Esophagus muscularis mucosa (tissue), 4 donors: ENCODE data around the gene NAP1L2. TPM values are rescaled to one million over a fixed set of nuclear protein-coding genes. Genes with fewer than 3 reads are reported as not detected.
A peak's percentile ranks its signal among the peaks of the same experiment; 100 is the strongest.
"Not testable (repeated sequence)": the region's sequence is repeated elsewhere in the genome, so short reads cannot be mapped to it uniquely, and the experiment has no call there.

Experiments used
- DNase-seq: peaks from one replicate; pipeline ENCODE4 v3.0.0-alpha.2; 2017; ENCODE audit errors: extremely low spot score
- H3K27ac ChIP-seq, 4 donors: fragments of 200-600 bp; sonication (generic); replicated peaks in 1 of 4; 1 replicate in 3 of 4; 2 replicates in 1 of 4; pipeline ENCODE4 v1.5.1; 2016 to 2019; ENCODE audit warnings: mild to moderate bottlenecking in 1 of 4
- H3K27me3 ChIP-seq, 4 donors: fragments of 200-600 bp; sonication (generic); one replicate each; pipeline versions ENCODE4 v1.5.1 to v1.6.0; 2016 to 2019
- H3K36me3 ChIP-seq, 4 donors: fragments of 200-600 bp; sonication (generic); one replicate each; pipeline ENCODE4 v1.5.1; 2016 to 2019
- H3K4me1 ChIP-seq, 4 donors: fragments of 200-600 bp; sonication (generic); one replicate each; pipeline ENCODE4 v1.5.1; 2016 to 2019
- H3K4me3 ChIP-seq, 4 donors: fragments of 200-600 bp; sonication (generic); 1 replicate in 2 of 4; 2 replicates in 2 of 4; pipeline ENCODE4 v1.5.1; 2016 to 2019; ENCODE audit warnings: mild to moderate bottlenecking in 4 of 4, moderate library complexity in 1 of 4
- H3K9me3 ChIP-seq, 4 donors: fragments of 200-600 bp; sonication (generic); 1 replicate in 3 of 4; 2 replicates in 1 of 4; pipeline ENCODE4 v1.5.1; 2016 to 2019
- EP300 ChIP-seq: sonication (generic); formaldehyde crosslinking; IDR thresholded peaks from one replicate; pipeline ENCODE4 v1.6.1; 2017; ENCODE audit warnings: antibody characterized with exemption
- POLR2A ChIP-seq: fragments of 450-650 bp; IDR thresholded peaks from one replicate; pipeline ENCODE4 v1.6.1; 2017; ENCODE audit warnings: antibody characterized with exemption, moderate library complexity, mild to moderate bottlenecking, low read depth
- POLR2AphosphoS5 ChIP-seq, 2 donors: sonication (generic); formaldehyde crosslinking; IDR thresholded peaks; one replicate each; pipeline ENCODE4 v1.6.1; 2017; ENCODE audit warnings: antibody characterized with exemption in 2 of 2
- WGBS: methylation state at CpG from one replicate; pipeline ENCODE4 v1.1.5; 2018; 5-methylcytosine and 5-hydroxymethylcytosine counted together
- intact Hi-C: fragments of 100-400 bp; cut with DNase I; formaldehyde crosslinking; loops from one replicate; pipeline ENCODE4 v1.15.1; 2023
- total RNA-seq, 4 donors: library from RNA; depleted of rRNA; stranded (reverse); fragments of >200 nt; gene quantifications; one replicate each; pipeline versions ENCODE4 v1.1.0 to v1.2.1, GENCODE V29; 2016
- TF ChIP-seq, protein P1 (sequence below), 3 experiments: fragments of 200-600 bp in 2 of 3; fragments of 450-650 bp in 1 of 3; sonication (generic) in 2 of 3; IDR thresholded peaks; one replicate each; pipeline ENCODE4 v1.5.1; 2017 to 2019; ENCODE audit warnings: antibody characterized with exemption in 3 of 3, mild to moderate bottlenecking in 2 of 3, moderate library complexity in 1 of 3

Gene NAP1L2
- total RNA-seq, 4 donors from 2014 or later: 3.3 to 5.0 (median 3.5) TPM

GRCh38 chrX:73213734-73214425 is 771 bp downstream of the NAP1L2 start:
- H3K27me3 ChIP-seq: no peaks in the 10 kb centered on the region
- peak overlapping the region; percentile 57 to 65 (median 60) for H3K4me3 ChIP-seq
- peak overlapping the region; percentile 69 to 80 (median 74) for H3K27ac ChIP-seq
- WGBS: 28% methylated on average over 18 of the region's 18 CpGs
- peaks cover 0 to 11% (median 9%) of the 10 kb centered on the region in 4 donors for H3K4me1 ChIP-seq
- no peaks in the 10 kb centered on the region for H3K9me3 ChIP-seq
- intact Hi-C loops: no loop called here
- DNase-seq: no peak
- H3K36me3 ChIP-seq: no peaks in the 10 kb centered on the region
- TF ChIP-seq POLR2AphosphoS5 (IDR thresholded peaks at IDR 0.05) (no peak), EP300 (no peak), POLR2A (no peak)
- TF ChIP-seq, protein P1, sequence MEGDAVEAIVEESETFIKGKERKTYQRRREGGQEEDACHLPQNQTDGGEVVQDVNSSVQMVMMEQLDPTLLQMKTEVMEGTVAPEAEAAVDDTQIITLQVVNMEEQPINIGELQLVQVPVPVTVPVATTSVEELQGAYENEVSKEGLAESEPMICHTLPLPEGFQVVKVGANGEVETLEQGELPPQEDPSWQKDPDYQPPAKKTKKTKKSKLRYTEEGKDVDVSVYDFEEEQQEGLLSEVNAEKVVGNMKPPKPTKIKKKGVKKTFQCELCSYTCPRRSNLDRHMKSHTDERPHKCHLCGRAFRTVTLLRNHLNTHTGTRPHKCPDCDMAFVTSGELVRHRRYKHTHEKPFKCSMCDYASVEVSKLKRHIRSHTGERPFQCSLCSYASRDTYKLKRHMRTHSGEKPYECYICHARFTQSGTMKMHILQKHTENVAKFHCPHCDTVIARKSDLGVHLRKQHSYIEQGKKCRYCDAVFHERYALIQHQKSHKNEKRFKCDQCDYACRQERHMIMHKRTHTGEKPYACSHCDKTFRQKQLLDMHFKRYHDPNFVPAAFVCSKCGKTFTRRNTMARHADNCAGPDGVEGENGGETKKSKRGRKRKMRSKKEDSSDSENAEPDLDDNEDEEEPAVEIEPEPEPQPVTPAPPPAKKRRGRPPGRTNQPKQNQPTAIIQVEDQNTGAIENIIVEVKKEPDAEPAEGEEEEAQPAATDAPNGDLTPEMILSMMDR (IDR thresholded peaks at IDR 0.05): no peak

DNA sequence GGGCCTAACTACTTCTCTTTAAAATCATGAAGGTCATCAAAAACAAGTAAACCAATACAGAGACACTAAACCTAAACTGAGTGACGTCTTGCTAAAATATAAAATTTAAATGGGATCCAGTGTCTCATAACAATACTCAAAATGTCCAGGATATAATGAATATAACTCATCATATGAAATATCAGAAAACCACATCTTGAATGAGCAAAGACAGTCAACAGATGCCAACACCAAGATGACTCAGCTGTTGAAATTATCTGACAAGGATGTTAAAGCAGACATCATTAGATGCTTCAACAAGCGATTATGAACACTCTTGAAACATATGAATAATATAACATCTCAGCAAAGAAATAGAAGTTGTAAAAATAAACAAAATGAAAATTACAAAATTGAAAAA is 8.3 kb downstream of the NAP1L2 start:
- intact Hi-C loops: no loop called here
- 63% methylated on average over 2 of the region's 2 CpGs for WGBS
- H3K27me3 ChIP-seq: no peaks in the 10 kb centered on the region

DNA sequence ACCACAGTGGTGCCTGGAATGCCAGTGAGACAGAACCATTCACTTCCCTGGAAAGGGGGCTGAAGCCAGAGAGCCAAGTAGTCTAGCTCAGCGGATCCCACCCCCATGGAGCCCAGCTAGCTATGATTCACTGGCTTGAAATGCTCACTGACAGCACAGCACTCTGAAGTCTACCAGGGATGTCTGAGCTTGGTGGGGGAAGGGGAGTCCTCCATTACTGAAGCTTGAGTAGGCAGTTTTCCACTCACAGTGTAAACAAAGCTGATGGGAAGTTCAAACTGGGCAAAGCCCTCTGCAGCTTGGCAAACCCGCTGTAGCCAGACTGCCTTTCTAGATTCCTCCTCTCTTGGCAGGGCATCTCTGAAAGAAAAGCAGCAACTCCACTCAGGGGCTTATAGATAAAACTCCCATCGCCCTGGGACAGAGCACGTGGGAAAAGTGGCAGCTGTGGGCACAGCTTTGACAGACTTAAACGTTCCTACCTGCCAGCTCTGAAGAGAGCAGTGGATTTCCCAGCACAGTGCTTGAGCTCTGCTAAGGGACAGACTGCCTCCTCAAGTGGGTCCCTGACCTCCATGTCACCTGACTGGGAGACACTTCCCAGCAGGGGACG is 32.0 kb downstream of the NAP1L2 start:
- intact Hi-C loops: no loop called here
- Histone ChIP-seq H3K4me3 (no peak overlapping the region), H3K9me3 (peaks cover 0 to 8% (median 0%) of the 10 kb centered on the region in 4 donors), H3K27ac (no peak overlapping the region), H3K27me3 (no peaks in the 10 kb centered on the region), H3K4me1 (no peaks in the 10 kb centered on the region), H3K36me3 (no peaks in the 10 kb centered on the region)
- TF ChIP-seq, protein P1 (IDR thresholded peaks at IDR 0.05): no peak
- TF ChIP-seq POLR2A (no peak), POLR2AphosphoS5 (IDR thresholded peaks at IDR 0.05) (no peak), EP300 (no peak)
- 83% methylated on average over 3 of the region's 6 CpGs for WGBS
- no peak for DNase-seq

More for the DNA sequence above, 8.3 kb downstream of the NAP1L2 start:
- Histone ChIP-seq H3K9me3 (no peaks in the 10 kb centered on the region), H3K36me3 (no peaks in the 10 kb centered on the region), H3K4me1 (no peaks in the 10 kb centered on the region), H3K27ac (no peak overlapping the region), H3K4me3 (no peak overlapping the region)
- no peak for TF ChIP-seq EP300
- TF ChIP-seq, protein P1 (IDR thresholded peaks at IDR 0.05): no peak
- no peak for TF ChIP-seq POLR2A
- no peak for TF ChIP-seq POLR2AphosphoS5 (IDR thresholded peaks at IDR 0.05)
- no peak for DNase-seq

- H3K4me1 ChIP-seq, DNase-seq, H3K4me3 ChIP-seq, H3K36me3 ChIP-seq, H3K27me3 ChIP-seq, H3K9me3 ChIP-seq, H3K27ac ChIP-seq, intact Hi-C loops: not testable (repeated sequence)
- WGBS: 69% methylated on average over 1 of the region's 1 CpG
Measured at GRCh38 chrX:73168945-73169344, 45.7 kb downstream of the NAP1L2 start.

Other genes with a start within 250 kb of the NAP1L2 start
- not detected for gene PABPC1L2B, start 211.9 kb downstream of the NAP1L2 start, total RNA-seq
- gene PABPC1L2A, start 135.3 kb downstream of the NAP1L2 start, total RNA-seq: under 1 TPM in 1 of 4 donors, not detected in 3; 0.17 TPM
- not detected for gene CDX4, start 232.2 kb upstream of the NAP1L2 start, total RNA-seq